GM12878 (cell line): Measurements from ENCODE around the gene POLN. TPM values are rescaled to one million over a fixed set of nuclear protein-coding genes. Genes with fewer than 3 reads are reported as not detected.

Experiments used
- ATAC-seq: fragments of 200-7000 bp; cut with Tn5 transposase; 3 replicates; pipeline ENCODE4 v1.9.1; 2020; ENCODE audit warnings: mild to moderate bottlenecking, moderate library complexity
- BruUV-seq: library from RNA; stranded (reverse); fragments of 400-500 nt; replicated peaks from 2 replicates; lab custom pipeline; 2021; lab: Mats Ljungman, UMichigan
- CTCF ChIA-PET: fragments of 300-600 bp; sonication (Branson Sonifier 250); formaldehyde crosslinking; extraction: SDS; loops from one replicate; lab custom pipeline; 2021; ENCODE audit warnings: inconsistent platforms; lab: Yijun Ruan, JAX
- POLR2A ChIA-PET: fragments of 350-600 bp; formaldehyde crosslinking; extraction: SDS; loops from one replicate; lab custom pipeline; 2021; ENCODE audit warnings: inconsistent platforms; lab: Charles Lee
- RAD21 ChIA-PET: fragments of 300-600 bp; sonication (Branson Sonifier 250); formaldehyde crosslinking; loops from one replicate; lab custom pipeline; 2023; ENCODE audit warnings: antibody characterized with exemption; ENCODE audit not compliant: unreplicated experiment; lab: Charles Lee
- SMC1A ChIA-PET: fragments of 300-600 bp; sonication (Branson Sonifier 250); formaldehyde crosslinking; loops from one replicate; lab custom pipeline; 2023; ENCODE audit not compliant: unreplicated experiment, uncharacterized antibody; lab: Charles Lee
- DNase-seq: peaks from one replicate; pipeline ENCODE4 v3.0.0-alpha.2; 2011; ENCODE audit warnings: low read depth, low spot score
- FAIRE-seq: peaks from 3 replicates; lab custom pipeline; 2011; peaks lifted over from hg19 to GRCh38; lab: Jason Lieb, UNC
- H2AFZ ChIP-seq: 2 replicates; pipeline ENCODE4 v1.6.0; 2011; ENCODE audit warnings: low read depth, low read length, control low read depth; ENCODE audit not compliant: control insufficient read depth
- H3K27ac ChIP-seq: 2 replicates; pipeline ENCODE4 v1.5.1; 2011; ENCODE audit warnings: control low read depth; ENCODE audit not compliant: control insufficient read depth, insufficient read depth
- H3K27me3 ChIP-seq, 2 experiments: replicated peaks in 1 of 2; 2 replicates each; pipeline versions ENCODE4 v1.6.0 to v1.6.1; 2011; ENCODE audit warnings: low read length in 1 of 2; ENCODE audit not compliant: control insufficient read depth in 2 of 2, insufficient read depth in 2 of 2
- H3K36me3 ChIP-seq, 2 experiments: 2 replicates each; pipeline ENCODE4 v1.5.1; 2011; ENCODE audit warnings: low read length in 1 of 2; ENCODE audit not compliant: control insufficient read depth in 2 of 2, insufficient read depth in 2 of 2
- H3K4me1 ChIP-seq: 2 replicates; pipeline ENCODE4 v1.6.1; 2011; ENCODE audit warnings: mild to moderate bottlenecking, low read length, moderate library complexity, mixed read lengths; ENCODE audit not compliant: control insufficient read depth, insufficient read depth
- H3K4me2 ChIP-seq: 2 replicates; pipeline ENCODE4 v1.6.0; 2011; ENCODE audit warnings: control low read depth; ENCODE audit not compliant: control insufficient read depth, insufficient read depth
- H3K4me3 ChIP-seq: fragments of 200-600 bp; sonication (generic); 2 replicates; pipeline ENCODE4 v1.5.1; 2016
- H3K79me2 ChIP-seq: 2 replicates; pipeline ENCODE4 v1.6.0; 2011; ENCODE audit warnings: low read length; ENCODE audit not compliant: control insufficient read depth, insufficient read depth
- H3K9ac ChIP-seq: 2 replicates; pipeline ENCODE4 v1.8.0; 2011; ENCODE audit warnings: low read length, control low read depth, mixed read lengths; ENCODE audit not compliant: control insufficient read depth, insufficient read depth
- H3K9me3 ChIP-seq: replicated peaks from 3 replicates; pipeline ENCODE4 v1.5.1; 2011; ENCODE audit warnings: mild to moderate bottlenecking, low read length; ENCODE audit not compliant: control insufficient read depth, insufficient read depth
- H4K20me1 ChIP-seq: 2 replicates; pipeline ENCODE4 v1.6.0; 2011; ENCODE audit not compliant: control insufficient read depth, insufficient read depth
- ATF7 ChIP-seq: fragments of 450-650 bp; IDR thresholded peaks from 2 replicates; pipeline ENCODE4 v1.6.1; 2016; ENCODE audit warnings: low read depth, mild to moderate bottlenecking
- CTCF ChIP-seq, 3 experiments: IDR thresholded peaks in 2 of 3; conservative IDR thresholded peaks in 1 of 3; 2 replicates each; pipeline ENCODE4 v1.5.1; 2011; ENCODE audit warnings: low read depth in 3 of 3, low read length in 3 of 3, mild to moderate bottlenecking in 3 of 3, control low read depth in 2 of 3, moderate library complexity in 2 of 3, inconsistent platforms in 1 of 3, mixed read lengths in 1 of 3; ENCODE audit not compliant: control insufficient read depth in 2 of 3, insufficient read depth in 1 of 3; ENCODE audit errors: extremely low read depth in 1 of 3
- DPF2 ChIP-seq: fragments of 450-650 bp; IDR thresholded peaks from 2 replicates; pipeline ENCODE4 v1.6.1; 2017; ENCODE audit warnings: mild to moderate bottlenecking
- E2F8 ChIP-seq: fragments of 450-650 bp; IDR thresholded peaks from 2 replicates; pipeline ENCODE4 v1.6.1; 2018; ENCODE audit warnings: mild to moderate bottlenecking, low read depth, moderate library complexity; ENCODE audit not compliant: partially characterized antibody
- IKZF2 ChIP-seq, 2 experiments: fragments of 450-650 bp; IDR thresholded peaks; 2 replicates each; pipeline ENCODE4 v1.6.1; 2017; ENCODE audit warnings: mild to moderate bottlenecking in 2 of 2, moderate library complexity in 2 of 2
- MEF2A ChIP-seq: IDR thresholded peaks from 2 replicates; pipeline ENCODE4 v1.6.1; 2011; ENCODE audit warnings: low read depth, mild to moderate bottlenecking, low read length, moderate library complexity; ENCODE audit not compliant: insufficient read depth
- RAD21 ChIP-seq: IDR thresholded peaks from 2 replicates; pipeline ENCODE4 v1.6.1; 2011; ENCODE audit warnings: mild to moderate bottlenecking, low read depth, low read length, moderate library complexity; ENCODE audit not compliant: insufficient read depth
- RAD51 ChIP-seq: fragments of 450-650 bp; IDR thresholded peaks from 2 replicates; pipeline ENCODE4 v1.6.1; 2016; ENCODE audit warnings: moderate library complexity, mild to moderate bottlenecking, inconsistent platforms
- REST ChIP-seq: IDR thresholded peaks from 2 replicates; pipeline ENCODE4 v1.6.1; 2012; ENCODE audit warnings: mild to moderate bottlenecking, low read depth, low read length
- SMC3 ChIP-seq: IDR thresholded peaks from 2 replicates; pipeline ENCODE4 v1.6.1; 2011; ENCODE audit warnings: low read length, improper control_type of control experiment, borderline replicate concordance
- WGBS: methylation state at CpG from one replicate; pipeline ENCODE4 v1.1.6; 2016; ENCODE audit warnings: low lambda C conversion rate; ENCODE audit not compliant: insufficient replicate concordance, insufficient coverage; ENCODE audit errors: missing lambda C conversion rate; 5-methylcytosine and 5-hydroxymethylcytosine counted together
- in situ Hi-C: fragments of 300-500 bp; cut with MboI; formaldehyde crosslinking; loops from 9 replicates; pipeline ENCODE4 v1.14.3; 2018; ENCODE audit warnings: mixed read lengths
- intact Hi-C: fragments of 100-400 bp; cut with micrococcal nuclease; formaldehyde crosslinking; loops from one replicate; pipeline ENCODE4 v1.14.2; 2022; ENCODE audit not compliant: unreplicated experiment
- polyA plus RNA-seq, 11 experiments: library from polyadenylated mRNA; depleted of rRNA in 4 of 11; unstranded in 6 of 11; stranded (reverse) in 5 of 11; fragments of >200 nt; fragmentation: Nextera tagmentation in 4 of 11; fragmentation: Illumina TruSeq in 1 of 11; extraction: Ambion mirVana in 4 of 11; extraction: Trizol in 1 of 11; gene quantifications; 1 replicate in 1 of 11; 2 replicates in 10 of 11; pipeline versions ENCODE4 v1.2.1 to v1.2.3, GENCODE V29; 2011 to 2016; ENCODE audit warnings: inconsistent platforms in 2 of 11, missing spikeins in 2 of 11, low read depth in 1 of 11
- total RNA-seq, 4 experiments: library from RNA; depleted of rRNA in 3 of 4; stranded (reverse); fragments of >200 nt in 3 of 4; fragmentation: Illumina TruSeq in 1 of 4; extraction: Trizol in 1 of 4; gene quantifications; 2 replicates each; pipeline versions ENCODE4 v1.2.1 to v1.2.3, GENCODE V29; 2013 to 2021

Gene POLN
- total and polyA plus RNA-seq, 10 of the 15 experiments (the other 5 are each of a cell fraction or from before 2014, with no cell fraction given): 0.09 to 2.0 (median 0.95) TPM; not detected in 1

- Histone ChIP-seq H3K36me3 (peaks cover 0 to 4% of the 10 kb centered on the region in 2 experiments; a peak in 2 of 4 replicates), H4K20me1 (no peaks in the 10 kb centered on the region; the same call in 1 of the 2 replicates)
These were observed 13.0 kb upstream of the POLN start for GRCh38 chr4:2254665-2255500.

More at GRCh38 chr4:2254665-2255500, 13.0 kb upstream of the POLN start:
- CTCF ChIA-PET: interaction anchor here (0.8 kb wide), 1 partner anchor 17 kb away, joined by 3 read pairs; no protein-coding TSS in a partner anchor
- H3K4me2 ChIP-seq: no peak overlapping the region
- TF ChIP-seq ATF7 (no peak), RAD21 (no peak), MEF2A (no peak), E2F8 (no peak), RAD51 (no peak), IKZF2 (IDR thresholded peaks at IDR 0.05) (no peak), REST (no peak), SMC3 (no peak), DPF2 (no peak), CTCF (IDR thresholded peaks at IDR 0.05 in 2 of 3, conservative IDR thresholded peaks at IDR 0.05 in 1 of 3; ENCODE audit: control insufficient read depth in 2 of 3, extremely low read depth in 1 of 3, insufficient read depth in 1 of 3, low read depth in 3 of 3, low read length in 3 of 3) (no peak)
- TF ChIP-seq, all 136 proteins: peak for 0
- no peak overlapping the region for H3K9ac ChIP-seq
- H3K27me3 ChIP-seq: no peaks in the 10 kb centered on the region
- intact Hi-C loops (no loop called here), in situ Hi-C loops (no loop called here)
- H2AFZ ChIP-seq: no peak overlapping the region
- ChIA-PET SMC1A (no interaction called here), POLR2A (no interaction called here), RAD21 (no interaction called here)
- no peaks in the 10 kb centered on the region for H3K9me3 ChIP-seq
- no TSS peak for BruUV-seq
- H3K27ac ChIP-seq: no peak overlapping the region
- no peaks in the 10 kb centered on the region for H3K4me1 ChIP-seq
- H3K79me2 ChIP-seq: peaks cover 2% of the 10 kb centered on the region
- FAIRE-seq (no peak), DNase-seq (no peak), ATAC-seq (no peak)
- WGBS: 87% methylated on average over 32 of the region's 32 CpGs
- H3K4me3 ChIP-seq: no peak overlapping the region
